Measurements from ENCODE around the gene SULT4A1.

DNA sequence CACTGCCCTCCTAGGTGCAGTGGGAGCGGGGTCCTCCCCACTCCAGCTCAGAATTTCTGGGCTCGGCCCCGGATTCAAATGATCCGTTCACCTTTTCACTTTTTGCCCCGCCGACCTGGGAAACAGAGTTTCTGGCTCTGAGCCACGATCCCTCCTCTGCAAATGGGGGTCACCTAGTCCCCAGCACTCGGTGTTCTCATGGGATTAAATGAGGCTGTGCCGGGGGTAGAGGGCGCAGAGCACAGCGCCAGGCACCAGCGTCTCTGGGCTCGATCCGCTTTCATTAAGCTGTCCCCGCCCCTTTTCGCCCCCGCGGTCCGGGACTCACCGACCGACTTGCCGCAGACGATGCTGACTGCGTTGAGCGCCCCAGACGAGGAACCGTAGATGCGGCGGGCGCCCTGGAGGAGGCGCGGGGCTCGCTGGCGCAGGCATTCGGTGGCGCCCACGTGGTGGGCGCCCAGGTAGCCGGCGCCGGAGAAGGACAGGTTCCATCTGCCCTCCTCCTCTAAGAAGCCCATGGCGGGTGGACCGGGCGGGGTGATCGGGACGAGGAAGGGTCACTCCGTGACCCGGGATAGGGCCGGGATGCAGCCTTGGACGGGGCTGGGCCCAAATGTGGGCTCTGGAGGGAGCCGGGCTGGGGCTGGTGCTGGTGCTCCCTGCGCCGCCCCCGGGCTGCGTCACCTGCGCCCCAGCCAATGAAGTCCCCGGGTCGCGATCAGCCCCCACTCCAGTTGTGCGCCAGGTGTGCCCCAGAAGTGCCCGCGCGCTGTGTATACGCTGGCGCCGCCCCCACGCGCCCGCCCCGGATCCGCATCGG is 29.3 kb upstream of the SULT4A1 start, which contains the start of gene PNPLA5:
- TF ChIP-seq CTCF (IDR thresholded peaks at IDR 0.05; ENCODE audit: poor library complexity) (no peak), EZH2phosphoT487 (IDR thresholded peaks at IDR 0.05; ENCODE audit: low read depth, severe bottlenecking, unreplicated experiment) (no peak)

Data from hepatocyte (in vitro differentiated cells).